NCI-H2107 treated with DMSO at 0.1 percent for 48 hours (cell line): ENCODE data around the gene SALL4.
"Not testable (repeated sequence)": the region's sequence is repeated elsewhere in the genome, so short reads cannot be mapped to it uniquely, and the experiment has no call there.

ENCODE experiments used
- DNase-seq: peaks from one replicate; lab custom pipeline; 2025; ENCODE audit not compliant: unreplicated experiment; lab: John Stamatoyannopoulos, UW

SALL4 gene

GRCh38 chr20:51739722-51740249 lies 62.5 kb downstream of the SALL4 start:
- DNase-seq = no peak

GRCh38 chr20:51738877-51739447 lies 63.4 kb downstream of the SALL4 start:
- no peak for DNase-seq

DNA sequence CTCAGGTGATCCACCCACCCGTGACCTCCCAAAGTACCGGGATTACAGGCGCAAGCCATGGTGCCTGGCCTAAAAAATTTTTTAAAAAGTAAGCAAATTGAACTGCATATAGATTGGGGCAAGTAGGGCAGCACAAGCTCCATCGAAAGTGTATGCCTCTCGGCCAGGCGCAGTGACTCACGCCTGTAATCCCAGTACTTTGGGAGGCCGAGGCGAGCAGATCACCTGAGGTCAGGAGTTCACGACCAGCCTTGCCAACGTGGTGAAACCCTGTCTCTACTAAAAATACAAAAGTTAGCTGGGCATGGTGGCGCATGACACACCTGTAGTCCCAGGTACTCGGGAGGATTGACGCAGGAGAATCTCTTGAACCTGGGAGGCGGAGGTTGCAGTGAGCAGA lies 64.1 kb downstream of the SALL4 start:
- not testable (repeated sequence) for DNase-seq

DNA sequence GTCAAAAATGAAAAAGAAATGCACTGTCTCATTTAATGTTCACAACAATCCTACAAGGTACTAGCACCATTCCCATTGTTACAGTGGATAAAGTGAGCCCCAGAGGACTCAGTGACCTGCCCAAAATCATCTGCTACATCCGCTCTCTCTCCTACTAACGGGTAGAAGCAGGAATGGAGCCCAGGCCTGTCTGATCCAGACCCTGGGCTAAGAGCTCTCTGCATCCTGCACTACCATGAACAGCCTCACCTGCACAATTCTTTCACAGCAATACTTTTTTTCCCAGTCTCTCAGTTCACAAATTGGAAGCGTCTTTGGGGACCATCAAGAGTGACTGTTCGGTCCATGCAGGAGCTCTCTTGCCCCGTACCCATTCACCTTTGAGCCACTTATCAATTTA lies 65.4 kb downstream of the SALL4 start:
- no peak for DNase-seq

DNA sequence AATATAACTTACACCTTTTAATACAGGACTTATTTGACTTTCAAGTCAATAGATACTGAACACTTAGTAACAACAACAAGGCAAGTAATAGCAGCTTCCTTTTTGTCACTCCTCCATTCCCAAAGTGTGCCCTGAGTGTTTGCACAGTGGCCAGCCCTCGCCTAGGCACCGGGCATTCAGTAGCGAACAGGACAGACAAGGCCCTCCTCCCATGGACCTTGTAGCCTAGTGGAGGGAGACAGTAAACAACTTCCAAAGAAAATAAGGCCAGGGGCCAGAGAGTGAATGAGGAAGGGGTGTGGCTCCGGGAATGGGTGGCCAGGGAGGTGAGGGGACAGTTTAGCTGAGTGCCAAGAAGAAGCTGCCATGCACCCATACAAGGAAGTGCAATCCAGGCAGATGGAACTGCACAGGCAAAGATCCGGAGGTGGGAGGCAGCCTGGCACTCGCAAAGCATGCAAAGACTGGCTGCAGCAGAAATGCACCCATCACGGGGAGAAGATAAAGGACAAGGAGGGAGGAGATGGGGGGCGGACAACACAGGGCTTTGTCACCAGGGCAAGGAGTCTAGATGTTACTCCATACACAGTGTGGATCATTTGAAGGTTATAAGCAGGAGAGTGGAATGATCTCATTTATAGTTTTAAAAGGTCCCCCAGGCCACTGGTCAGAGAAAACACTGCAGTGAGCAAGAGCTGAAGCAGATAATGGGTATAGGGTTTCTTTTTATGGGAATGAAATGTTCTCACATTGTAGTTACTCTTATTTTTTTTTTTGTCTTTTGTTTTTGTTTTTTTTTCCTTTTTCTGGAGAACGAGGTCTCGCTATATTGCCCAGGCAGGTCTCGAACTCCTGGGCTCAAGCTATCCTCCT lies 66.4 kb downstream of the SALL4 start:
- DNase-seq = no peak

DNA sequence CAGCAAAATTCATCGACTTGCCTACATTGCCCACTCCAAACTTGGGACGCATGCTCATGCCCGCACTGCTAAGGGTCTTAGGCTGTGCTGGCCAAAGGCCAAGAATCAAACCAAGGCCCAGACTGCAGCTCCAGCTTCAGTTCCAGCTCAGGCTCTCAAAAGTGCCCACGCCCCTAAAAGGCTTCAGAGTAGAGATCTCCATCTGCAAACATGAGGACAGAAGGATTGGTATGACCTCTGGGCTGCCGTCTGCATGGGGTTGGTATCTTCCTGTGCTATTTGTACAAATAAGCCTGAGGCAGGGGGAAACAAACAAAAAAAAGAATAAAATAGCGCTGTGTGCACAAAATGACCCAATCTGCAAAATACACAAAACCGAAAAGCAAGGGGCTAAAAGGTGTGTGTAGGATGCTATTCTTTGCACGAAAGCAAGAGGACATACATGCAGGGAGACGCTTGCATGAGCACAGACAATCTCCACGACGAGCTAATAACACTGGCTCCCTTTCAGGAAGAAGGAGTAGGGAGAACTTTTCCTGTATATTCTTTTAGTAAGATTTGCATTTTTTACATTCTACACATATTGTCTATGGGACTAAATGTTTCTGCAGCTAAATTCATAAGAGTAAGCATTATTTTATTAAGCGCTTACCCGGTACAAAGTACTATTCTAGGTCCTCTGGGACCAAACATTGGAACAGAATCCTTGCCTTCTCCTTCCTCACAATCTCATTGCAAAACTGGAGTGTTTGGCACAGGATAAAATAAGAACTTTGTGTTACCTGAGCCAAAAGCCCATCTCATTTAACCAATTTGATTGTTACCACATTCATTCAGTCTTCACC lies 67.2 kb downstream of the SALL4 start:
- DNase-seq = no peak

DNA sequence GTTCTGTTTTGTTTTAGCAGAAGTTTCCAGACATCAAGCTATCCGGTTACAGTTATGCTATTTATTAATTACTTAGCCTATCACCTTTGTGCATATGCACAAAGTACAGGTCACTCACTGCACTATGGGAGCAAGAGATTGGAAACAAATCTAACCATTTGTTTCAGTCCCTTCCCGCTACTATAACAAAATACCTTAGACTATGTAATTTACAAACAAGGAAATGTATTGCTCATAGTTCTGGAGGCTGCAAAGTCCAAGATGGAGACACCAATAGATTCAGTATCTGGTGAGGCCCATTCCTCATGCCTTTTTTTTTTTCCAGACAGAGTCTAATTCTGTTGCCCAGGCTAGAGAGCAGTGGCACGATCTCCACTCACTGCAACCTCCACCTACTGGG lies 69.3 kb downstream of the SALL4 start:
- no peak for DNase-seq
